ENCODE results near the gene UFD1. TPM values are rescaled to one million over a fixed set of nuclear protein-coding genes. Genes with fewer than 3 reads are reported as not detected.

Gene UFD1
- total and polyA plus RNA-seq, 2 of the 13 experiments (the other 11 are each of a cell fraction or from before 2014, with no cell fraction given) = 47.9 to 51.1 TPM

DNA sequence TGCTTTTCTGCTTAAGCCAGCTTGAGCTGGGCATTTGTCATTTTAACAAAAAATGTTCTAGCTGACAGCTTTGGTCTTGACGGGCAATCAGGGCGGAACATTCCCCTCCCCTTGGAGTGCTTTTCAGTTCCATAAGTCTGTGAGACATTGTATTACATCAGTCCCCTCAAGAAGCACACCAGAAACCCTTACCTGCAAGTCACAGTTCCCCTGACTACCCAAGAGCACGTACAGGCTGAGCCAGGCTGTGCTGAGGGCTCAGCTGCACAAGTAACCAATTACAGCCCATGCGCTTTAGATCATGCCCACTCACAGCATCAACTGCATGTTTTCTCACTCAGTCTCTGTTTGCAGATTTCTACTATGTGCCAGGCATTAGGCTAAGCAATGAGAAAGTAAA lies 66.5 kb downstream of the UFD1 start (continued):
- TF ChIP-seq MYNN (CRISPR knock-in tag; IDR thresholded peaks at IDR 0.05; ENCODE audit: low read depth) = no peak

DNA sequence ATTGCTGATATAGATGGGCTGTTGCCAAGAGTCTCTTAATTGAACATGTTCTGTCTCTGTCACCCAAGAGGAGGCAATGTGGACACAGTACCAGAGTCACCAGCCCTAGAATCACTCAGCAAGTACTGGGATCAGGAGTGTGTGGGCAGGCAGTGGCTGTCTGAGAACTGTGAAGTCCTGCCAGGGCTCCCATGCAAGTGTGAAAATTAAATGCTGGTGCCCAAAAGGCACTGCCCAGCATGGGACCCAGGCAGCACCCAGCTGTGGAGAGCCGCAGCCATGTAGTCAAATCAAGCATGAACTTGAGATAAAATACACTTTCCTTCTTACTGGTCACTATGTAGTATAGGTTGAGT lies 67.3 kb downstream of the UFD1 start:
- FAIRE-seq (no peak), DNase-seq (ENCODE audit: low spot score) (no peak), ATAC-seq (no peak)
- Histone ChIP-seq H3K4me3 (replicated peaks in 1 of 3; ENCODE audit: insufficient read depth in 1 of 3, low read depth in 2 of 3, low read length in 3 of 3) (no peak overlapping the region), H3K4me1 (ENCODE audit: insufficient read depth, low read length) (no peaks in the 10 kb centered on the region), H3K36me3 (replicated peaks in 1 of 2; ENCODE audit: control insufficient read depth in 1 of 2, insufficient read depth in 2 of 2, low read length in 2 of 2) (peaks cover 21 to 72% of the 10 kb centered on the region in 2 experiments), H2AFZ (ENCODE audit: low read length) (no peak overlapping the region), H3K4me2 (ENCODE audit: low read depth, low read length) (no peak overlapping the region), H3K79me2 (ENCODE audit: insufficient read depth, low read length) (peaks cover 57% of the 10 kb centered on the region), H3K9me3 (ENCODE audit: low read length) (no peaks in the 10 kb centered on the region), H3K27ac (ENCODE audit: extremely low read length, insufficient read depth, low read length) (no peak overlapping the region), H4K20me1 (ENCODE audit: insufficient read depth, low read length) (peaks cover 20% of the 10 kb centered on the region; the same call in 1 of the 2 replicates), H3K9ac (ENCODE audit: insufficient read depth, low read depth, low read length) (no peak overlapping the region), H3K27me3 (ENCODE audit: control insufficient read depth in 1 of 2, insufficient read depth in 2 of 2, low read length in 2 of 2) (no peaks in the 10 kb centered on the region)
- WGBS (ENCODE audit: low lambda C conversion rate) = 100% methylated on average over 1 of the region's 1 CpG
- intact Hi-C loops (cut with micrococcal nuclease; ENCODE audit: unreplicated experiment) = no loop called here
- CTCF ChIA-PET (ENCODE audit: low intra/inter-chr PET ratio, low total read pairs) = no interaction called here
- in situ Hi-C loops (cut with HindIII; ENCODE audit: extremely low pct_ligation_motif_present, low pct_unique_long_range_greater_than_20kb) = no loop called here
- BruUV-seq (replicated peaks) = no TSS peak
- TF ChIP-seq, protein P1, sequence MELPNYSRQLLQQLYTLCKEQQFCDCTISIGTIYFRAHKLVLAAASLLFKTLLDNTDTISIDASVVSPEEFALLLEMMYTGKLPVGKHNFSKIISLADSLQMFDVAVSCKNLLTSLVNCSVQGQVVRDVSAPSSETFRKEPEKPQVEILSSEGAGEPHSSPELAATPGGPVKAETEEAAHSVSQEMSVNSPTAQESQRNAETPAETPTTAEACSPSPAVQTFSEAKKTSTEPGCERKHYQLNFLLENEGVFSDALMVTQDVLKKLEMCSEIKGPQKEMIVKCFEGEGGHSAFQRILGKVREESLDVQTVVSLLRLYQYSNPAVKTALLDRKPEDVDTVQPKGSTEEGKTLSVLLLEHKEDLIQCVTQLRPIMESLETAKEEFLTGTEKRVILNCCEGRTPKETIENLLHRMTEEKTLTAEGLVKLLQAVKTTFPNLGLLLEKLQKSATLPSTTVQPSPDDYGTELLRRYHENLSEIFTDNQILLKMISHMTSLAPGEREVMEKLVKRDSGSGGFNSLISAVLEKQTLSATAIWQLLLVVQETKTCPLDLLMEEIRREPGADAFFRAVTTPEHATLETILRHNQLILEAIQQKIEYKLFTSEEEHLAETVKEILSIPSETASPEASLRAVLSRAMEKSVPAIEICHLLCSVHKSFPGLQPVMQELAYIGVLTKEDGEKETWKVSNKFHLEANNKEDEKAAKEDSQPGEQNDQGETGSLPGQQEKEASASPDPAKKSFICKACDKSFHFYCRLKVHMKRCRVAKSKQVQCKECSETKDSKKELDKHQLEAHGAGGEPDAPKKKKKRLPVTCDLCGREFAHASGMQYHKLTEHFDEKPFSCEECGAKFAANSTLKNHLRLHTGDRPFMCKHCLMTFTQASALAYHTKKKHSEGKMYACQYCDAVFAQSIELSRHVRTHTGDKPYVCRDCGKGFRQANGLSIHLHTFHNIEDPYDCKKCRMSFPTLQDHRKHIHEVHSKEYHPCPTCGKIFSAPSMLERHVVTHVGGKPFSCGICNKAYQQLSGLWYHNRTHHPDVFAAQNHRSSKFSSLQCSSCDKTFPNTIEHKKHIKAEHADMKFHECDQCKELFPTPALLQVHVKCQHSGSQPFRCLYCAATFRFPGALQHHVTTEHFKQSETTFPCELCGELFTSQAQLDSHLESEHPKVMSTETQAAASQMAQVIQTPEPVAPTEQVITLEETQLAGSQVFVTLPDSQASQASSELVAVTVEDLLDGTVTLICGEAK (IDR thresholded peaks at IDR 0.05) = no peak
- TF ChIP-seq, protein P1 (CRISPR knock-in tag; IDR thresholded peaks at IDR 0.05) = no peak
- no peak for TF ChIP-seq NBN (conservative IDR thresholded peaks at IDR 0.05)
- POLR2A ChIA-PET = no interaction called here

Measured in HepG2 (cell line).